Stimulated activated naive CD8-positive, alpha-beta T cell treated with anti-CD3 and anti-CD28 coated beads, Interleukin-15, Interleukin-2, amounts not matched to agents 100 ng/mL and 50 ng/mL, for 24 hours (primary cell): ENCODE measurements around the gene VCX3A.
"Not testable (repeated sequence)": the region's sequence is repeated elsewhere in the genome, so short reads cannot be mapped to it uniquely, and the experiment has no call there.

ENCODE experiments used
- H3K27ac Mint-ChIP-seq: one replicate; pipeline ENCODE4 v1.8.0; 2021; ENCODE audit warnings: mild to moderate bottlenecking, mixed read lengths
- H3K27me3 Mint-ChIP-seq: one replicate; pipeline ENCODE4 v1.8.0; 2021; ENCODE audit warnings: mixed read lengths
- H3K36me3 Mint-ChIP-seq: one replicate; pipeline ENCODE4 v1.8.0; 2021; ENCODE audit warnings: low read depth, mixed read lengths
- H3K4me1 Mint-ChIP-seq: one replicate; pipeline ENCODE4 v1.8.0; 2021; ENCODE audit warnings: low read depth, mixed read lengths
- H3K4me3 Mint-ChIP-seq: one replicate; pipeline ENCODE4 v1.8.0; 2021; ENCODE audit warnings: mild to moderate bottlenecking, mixed read lengths
- H3K9me3 Mint-ChIP-seq: one replicate; pipeline ENCODE4 v1.8.0; 2021; ENCODE audit warnings: mixed read lengths

VCX3A gene

DNA sequence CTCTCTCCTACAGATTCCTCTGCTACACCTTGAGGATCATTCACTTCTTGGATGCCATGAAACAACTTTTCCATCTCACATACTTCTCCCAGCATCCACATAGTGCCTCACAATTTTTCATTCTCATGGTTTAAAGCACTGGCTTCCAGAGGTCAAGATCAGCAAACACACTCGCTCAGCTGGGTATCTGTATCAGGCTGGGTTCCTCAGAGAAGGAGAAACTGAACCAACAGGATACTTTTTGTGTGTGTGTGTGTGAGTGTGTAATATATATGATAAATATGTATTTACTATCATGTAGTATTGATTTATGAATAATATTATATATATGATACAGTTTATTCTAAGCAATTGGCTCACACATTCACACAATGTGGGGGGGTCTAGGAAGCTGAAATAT, at the start of gene VCX3A:
Gene VCX3A, minus strand, starts transcription at position 101 of the 400 bp plus-strand sequence. CDS start 621 bp downstream, outside the sequence.
- H3K27ac Mint-ChIP-seq, H3K27me3 Mint-ChIP-seq, H3K36me3 Mint-ChIP-seq, H3K9me3 Mint-ChIP-seq, H3K4me3 Mint-ChIP-seq, H3K4me1 Mint-ChIP-seq: not testable (repeated sequence)

- H3K9me3 Mint-ChIP-seq, result no peaks in the 10 kb centered on the region
- H3K36me3 Mint-ChIP-seq, result no peaks in the 10 kb centered on the region
- H3K4me1 Mint-ChIP-seq, result no peaks in the 10 kb centered on the region
Observed at GRCh38 chrX:6574762-6575161, 39.8 kb upstream of the VCX3A start.

DNA sequence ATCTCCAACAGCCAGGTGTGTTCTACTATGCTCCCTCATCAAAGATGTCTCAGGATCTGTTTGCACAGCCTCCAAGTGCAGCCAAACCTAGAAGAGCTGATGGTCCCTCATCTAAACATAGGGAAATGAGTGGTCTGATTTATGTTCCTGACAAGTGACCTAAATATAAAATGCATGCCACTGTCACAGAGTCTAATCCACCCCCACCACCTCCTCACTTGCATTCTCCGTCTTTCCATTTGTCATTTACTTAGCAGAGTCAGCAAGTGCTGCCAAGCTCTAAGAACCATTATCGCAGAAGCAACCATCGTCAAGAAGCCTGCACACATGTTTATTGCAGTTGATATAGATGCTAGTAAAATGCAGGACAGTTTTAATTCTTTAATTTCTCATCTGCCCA, 33.1 kb upstream of the VCX3A start:
- no peak overlapping the region for H3K4me3 Mint-ChIP-seq
- H3K9me3 Mint-ChIP-seq, result no peaks in the 10 kb centered on the region
- no peaks in the 10 kb centered on the region for H3K27me3 Mint-ChIP-seq
- no peaks in the 10 kb centered on the region for H3K36me3 Mint-ChIP-seq
- no peak overlapping the region for H3K27ac Mint-ChIP-seq
- no peaks in the 10 kb centered on the region for H3K4me1 Mint-ChIP-seq

More at GRCh38 chrX:6574762-6575161, 39.8 kb upstream of the VCX3A start:
- Mint-ChIP-seq H3K27ac (no peak overlapping the region), H3K4me3 (no peak overlapping the region), H3K27me3 (no peaks in the 10 kb centered on the region)

DNA sequence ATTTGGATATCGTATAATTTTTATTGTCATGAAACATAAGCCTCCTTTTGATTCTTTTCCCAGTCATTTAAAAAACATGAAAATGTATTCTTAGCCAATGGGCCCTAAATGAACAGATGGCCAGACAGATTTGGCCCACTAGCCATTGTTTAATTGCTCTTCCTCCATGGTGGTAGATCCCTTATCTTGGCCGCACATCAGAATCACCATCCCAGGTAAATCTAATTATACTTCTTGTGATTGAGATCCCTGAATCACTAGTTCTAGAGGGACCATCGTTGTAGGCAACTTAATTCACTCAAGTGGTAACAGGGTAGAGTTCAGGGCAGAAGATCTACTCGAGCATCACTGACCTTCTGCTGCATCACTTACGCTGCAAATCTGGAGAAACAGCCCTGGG, 24.1 kb upstream of the VCX3A start:
- no peaks in the 10 kb centered on the region for H3K27me3 Mint-ChIP-seq
- no peak overlapping the region for H3K4me3 Mint-ChIP-seq
- H3K27ac Mint-ChIP-seq, result no peak overlapping the region
- peaks cover 5% of the 10 kb centered on the region for H3K9me3 Mint-ChIP-seq
- H3K36me3 Mint-ChIP-seq, result no peaks in the 10 kb centered on the region
- no peaks in the 10 kb centered on the region for H3K4me1 Mint-ChIP-seq

GRCh38 chrX:6557690-6558089, 22.8 kb upstream of the VCX3A start:
- no peak overlapping the region for H3K4me3 Mint-ChIP-seq
- H3K36me3 Mint-ChIP-seq, result no peaks in the 10 kb centered on the region
- peaks cover 9% of the 10 kb centered on the region for H3K9me3 Mint-ChIP-seq
- no peak overlapping the region for H3K27ac Mint-ChIP-seq
- H3K27me3 Mint-ChIP-seq, result no peaks in the 10 kb centered on the region
- no peaks in the 10 kb centered on the region for H3K4me1 Mint-ChIP-seq

DNA sequence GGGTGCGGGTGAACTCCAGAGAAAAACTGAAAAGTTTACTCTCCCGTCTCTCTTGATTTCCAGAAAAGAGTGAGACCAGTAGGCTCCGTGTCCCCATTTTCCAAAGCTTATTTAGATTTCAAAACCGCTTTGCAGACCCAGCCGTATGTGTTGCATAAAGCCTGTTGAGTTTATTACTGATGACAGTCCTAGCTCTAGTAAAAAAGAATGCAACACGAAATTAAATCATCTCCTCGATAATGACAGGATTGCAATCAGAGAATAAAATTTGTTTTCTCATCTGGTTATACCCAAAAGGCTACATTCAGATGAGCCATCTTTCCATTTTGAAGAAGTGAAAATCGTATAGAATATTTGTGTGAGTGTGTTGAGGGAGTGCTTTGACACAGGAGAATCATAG, 16.1 kb upstream of the VCX3A start:
- H3K4me3 Mint-ChIP-seq, result no peak overlapping the region
- H3K27ac Mint-ChIP-seq, result no peak overlapping the region
- H3K9me3 Mint-ChIP-seq, result peaks cover 9% of the 10 kb centered on the region
- H3K27me3 Mint-ChIP-seq, result no peaks in the 10 kb centered on the region
- no peaks in the 10 kb centered on the region for H3K4me1 Mint-ChIP-seq
- H3K36me3 Mint-ChIP-seq, result no peaks in the 10 kb centered on the region

GRCh38 chrX:6545712-6546111, 10.8 kb upstream of the VCX3A start:
- Mint-ChIP-seq H3K27me3 (no peaks in the 10 kb centered on the region), H3K4me1 (no peaks in the 10 kb centered on the region), H3K27ac (no peak overlapping the region), H3K9me3 (no peaks in the 10 kb centered on the region), H3K4me3 (no peak overlapping the region), H3K36me3 (no peaks in the 10 kb centered on the region)

DNA sequence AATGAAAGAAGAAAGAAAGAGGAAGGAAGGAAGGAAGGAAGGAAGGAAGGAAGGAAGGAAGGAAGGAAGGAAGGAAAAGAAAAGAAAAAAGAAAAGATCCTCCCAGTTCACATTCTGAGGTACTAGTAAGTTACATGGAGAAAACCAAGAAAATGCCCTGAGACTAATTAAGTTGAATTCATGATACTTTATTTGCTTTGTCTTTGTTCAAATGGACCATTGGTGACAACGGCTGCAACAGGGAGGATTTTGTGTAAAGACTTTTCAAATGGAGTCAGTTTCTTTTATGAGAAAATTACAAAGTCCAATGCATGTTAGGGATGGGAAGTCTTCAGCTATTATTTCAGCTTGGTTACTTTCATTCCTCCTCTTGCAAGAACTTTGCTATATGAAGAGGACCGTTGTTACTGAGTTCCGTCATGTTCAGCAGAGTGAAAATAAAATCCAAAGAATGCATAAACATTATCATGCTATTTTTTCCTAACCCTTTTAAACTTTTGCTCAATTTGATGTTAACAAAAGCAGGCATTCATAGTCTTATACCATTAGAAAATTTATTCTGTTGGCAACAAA, 8.3 kb downstream of the VCX3A start:
- no peak overlapping the region for H3K27ac Mint-ChIP-seq
- H3K4me1 Mint-ChIP-seq, result no peaks in the 10 kb centered on the region
- H3K36me3 Mint-ChIP-seq, result no peaks in the 10 kb centered on the region
- no peaks in the 10 kb centered on the region for H3K9me3 Mint-ChIP-seq
- no peak overlapping the region for H3K4me3 Mint-ChIP-seq
- no peaks in the 10 kb centered on the region for H3K27me3 Mint-ChIP-seq

DNA sequence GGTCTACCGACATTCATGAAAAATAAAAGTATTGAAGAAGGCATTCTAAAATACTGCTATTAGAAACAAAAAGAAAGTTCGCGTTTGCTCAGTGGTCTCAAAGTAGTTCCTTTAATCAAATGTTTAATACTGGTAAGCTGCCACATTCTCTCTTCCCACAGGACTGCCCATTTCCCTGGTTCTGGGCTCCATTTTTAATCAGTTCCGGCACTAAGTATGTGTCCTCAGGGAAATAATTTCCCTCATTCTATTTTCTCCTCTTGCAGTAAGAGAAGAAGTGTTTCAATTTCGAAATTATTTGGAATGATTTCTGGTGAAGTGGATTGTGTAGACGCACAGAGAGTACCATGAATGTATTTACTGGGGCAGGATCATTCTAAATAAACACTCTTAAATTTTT, 17.5 kb downstream of the VCX3A start:
- Mint-ChIP-seq H3K27me3 (no peaks in the 10 kb centered on the region), H3K4me1 (no peaks in the 10 kb centered on the region), H3K9me3 (no peaks in the 10 kb centered on the region), H3K36me3 (no peaks in the 10 kb centered on the region), H3K4me3 (no peak overlapping the region), H3K27ac (no peak overlapping the region)

DNA sequence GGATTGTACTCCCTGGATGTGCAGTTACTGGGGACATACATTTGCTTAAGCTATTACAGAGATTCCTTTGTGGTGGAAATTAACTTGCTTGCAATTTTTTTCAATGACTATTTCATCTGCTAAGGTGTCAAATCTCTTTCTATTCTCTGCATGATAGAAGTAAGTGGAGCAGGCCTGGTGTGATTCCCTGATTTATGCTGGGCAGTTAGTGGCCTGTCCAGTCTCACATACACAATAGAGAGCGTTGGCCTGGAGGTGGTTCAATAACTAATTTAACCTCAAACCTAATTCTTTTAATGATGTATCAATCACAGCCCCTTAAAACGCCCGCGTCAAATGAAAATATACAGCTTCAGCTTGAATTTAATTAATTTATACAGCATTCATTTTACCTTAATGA, 28.5 kb downstream of the VCX3A start:
- Mint-ChIP-seq H3K36me3 (no peaks in the 10 kb centered on the region), H3K9me3 (no peaks in the 10 kb centered on the region), H3K27me3 (no peaks in the 10 kb centered on the region), H3K4me3 (no peak overlapping the region), H3K4me1 (no peaks in the 10 kb centered on the region), H3K27ac (no peak overlapping the region)

- Mint-ChIP-seq H3K9me3 (no peaks in the 10 kb centered on the region), H3K27me3 (no peaks in the 10 kb centered on the region), H3K4me3 (no peak overlapping the region), H3K4me1 (no peaks in the 10 kb centered on the region), H3K27ac (no peak overlapping the region), H3K36me3 (no peaks in the 10 kb centered on the region)
Observed at GRCh38 chrX:6505960-6506359, 29.0 kb downstream of the VCX3A start.

DNA sequence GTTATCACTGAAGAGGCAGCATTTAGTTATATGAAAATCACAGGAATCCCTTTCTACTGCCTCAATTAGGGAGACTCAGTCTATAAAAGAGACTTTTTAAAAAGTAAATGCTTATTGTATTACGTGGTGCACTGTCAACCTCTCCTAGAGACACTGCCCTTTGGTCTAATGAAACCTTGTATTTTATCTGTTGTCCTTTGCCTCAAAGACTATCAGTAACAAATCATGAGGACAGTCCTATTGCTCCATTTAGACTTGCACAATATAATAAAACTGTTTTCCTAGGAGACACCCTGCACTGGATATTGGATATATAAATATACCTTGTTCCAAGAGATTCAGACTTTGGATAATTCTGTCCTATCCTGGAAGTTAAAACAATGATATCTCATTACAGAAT, 34.2 kb downstream of the VCX3A start:
- Mint-ChIP-seq H3K4me1 (no peaks in the 10 kb centered on the region), H3K27me3 (no peaks in the 10 kb centered on the region), H3K9me3 (no peaks in the 10 kb centered on the region), H3K4me3 (no peak overlapping the region), H3K27ac (no peak overlapping the region), H3K36me3 (no peaks in the 10 kb centered on the region)

DNA sequence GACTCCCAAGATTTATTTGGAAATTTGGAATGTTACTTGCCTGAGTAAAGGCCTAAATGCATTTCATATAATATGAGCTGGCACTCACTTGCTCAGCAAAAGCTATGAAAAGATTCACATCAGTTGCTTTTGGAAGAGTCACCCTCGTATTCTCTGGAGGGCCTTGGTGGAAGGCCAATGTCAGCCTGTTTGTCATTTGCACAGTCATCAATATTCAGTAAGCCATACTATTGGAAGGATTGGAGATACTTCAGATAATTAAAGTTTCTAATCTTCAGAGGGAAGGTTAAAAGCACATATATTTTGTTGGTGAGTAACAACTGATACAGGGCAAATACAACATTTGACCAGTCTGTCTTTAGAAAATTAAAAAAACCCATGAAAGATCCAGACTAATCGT, 36.6 kb downstream of the VCX3A start:
- Mint-ChIP-seq H3K9me3 (no peaks in the 10 kb centered on the region), H3K4me1 (no peaks in the 10 kb centered on the region), H3K36me3 (no peaks in the 10 kb centered on the region), H3K4me3 (no peak overlapping the region), H3K27me3 (no peaks in the 10 kb centered on the region), H3K27ac (no peak overlapping the region)
